IMR-90 (cell line): ENCODE results near the gene CMIP.

Experiments used
- POLR2A ChIP-seq: IDR thresholded peaks from 2 replicates; pipeline ENCODE4 v1.6.1; 2012; ENCODE audit warnings: mild to moderate bottlenecking, low read depth, low read length
- TF ChIP-seq, protein P1 (sequence below): conservative IDR thresholded peaks from 2 replicates; pipeline ENCODE4 v1.5.1; 2012; ENCODE audit warnings: mild to moderate bottlenecking, low read depth, low read length, improper control_type of control experiment

DNA sequence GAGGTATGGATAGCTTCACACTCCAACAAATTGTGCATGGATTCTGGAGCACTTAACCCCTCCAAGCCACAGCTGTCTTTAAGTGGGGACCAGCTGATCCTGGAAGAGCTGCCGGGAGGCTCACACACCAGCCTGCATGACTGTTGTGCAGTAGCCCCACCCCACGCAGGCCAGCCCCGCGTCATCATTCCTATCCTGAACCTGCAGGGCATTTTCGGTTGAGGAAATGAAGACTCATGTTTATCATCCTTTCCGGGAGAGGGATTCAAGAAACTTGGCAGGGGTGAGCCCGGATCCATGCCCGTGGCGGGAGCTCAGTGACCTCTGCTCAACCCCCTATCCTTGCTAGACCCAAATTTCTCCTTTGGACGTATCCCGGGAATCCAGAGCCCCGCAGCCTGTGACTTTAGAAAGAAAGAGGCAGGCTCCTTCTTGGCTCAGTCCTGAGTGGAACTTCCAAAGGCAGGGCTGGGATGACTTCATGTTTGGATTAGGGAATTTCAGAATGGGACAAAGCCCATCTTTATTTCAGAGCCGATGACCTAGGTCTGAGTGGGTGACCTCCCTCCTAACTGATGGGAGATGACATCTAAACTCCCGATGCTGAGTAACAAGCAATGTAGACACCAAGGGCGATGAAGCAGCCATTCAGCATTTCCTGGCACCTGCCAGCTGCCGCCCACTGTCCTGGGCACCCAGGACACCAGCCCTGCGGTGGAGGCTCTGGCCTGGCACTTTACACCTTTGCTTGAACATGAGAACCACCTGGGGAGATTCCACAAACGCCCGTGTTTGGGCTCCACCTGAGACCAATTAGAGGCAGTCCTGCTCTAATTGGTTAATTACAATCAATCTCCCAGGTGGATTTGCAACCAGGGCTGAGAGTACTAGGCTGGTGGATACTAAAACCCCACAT lies 43.3 kb upstream of the CMIP start:
- TF ChIP-seq, protein P1, sequence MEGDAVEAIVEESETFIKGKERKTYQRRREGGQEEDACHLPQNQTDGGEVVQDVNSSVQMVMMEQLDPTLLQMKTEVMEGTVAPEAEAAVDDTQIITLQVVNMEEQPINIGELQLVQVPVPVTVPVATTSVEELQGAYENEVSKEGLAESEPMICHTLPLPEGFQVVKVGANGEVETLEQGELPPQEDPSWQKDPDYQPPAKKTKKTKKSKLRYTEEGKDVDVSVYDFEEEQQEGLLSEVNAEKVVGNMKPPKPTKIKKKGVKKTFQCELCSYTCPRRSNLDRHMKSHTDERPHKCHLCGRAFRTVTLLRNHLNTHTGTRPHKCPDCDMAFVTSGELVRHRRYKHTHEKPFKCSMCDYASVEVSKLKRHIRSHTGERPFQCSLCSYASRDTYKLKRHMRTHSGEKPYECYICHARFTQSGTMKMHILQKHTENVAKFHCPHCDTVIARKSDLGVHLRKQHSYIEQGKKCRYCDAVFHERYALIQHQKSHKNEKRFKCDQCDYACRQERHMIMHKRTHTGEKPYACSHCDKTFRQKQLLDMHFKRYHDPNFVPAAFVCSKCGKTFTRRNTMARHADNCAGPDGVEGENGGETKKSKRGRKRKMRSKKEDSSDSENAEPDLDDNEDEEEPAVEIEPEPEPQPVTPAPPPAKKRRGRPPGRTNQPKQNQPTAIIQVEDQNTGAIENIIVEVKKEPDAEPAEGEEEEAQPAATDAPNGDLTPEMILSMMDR: no peak
- TF ChIP-seq POLR2A: no peak
